Measurements from ENCODE around the gene CTRB1. TPM values are rescaled to one million over a fixed set of nuclear protein-coding genes. Genes with fewer than 3 reads are reported as not detected.

The CTRB1 gene
- total RNA-seq, 1 experiment from 2014 or later = not detected

DNA sequence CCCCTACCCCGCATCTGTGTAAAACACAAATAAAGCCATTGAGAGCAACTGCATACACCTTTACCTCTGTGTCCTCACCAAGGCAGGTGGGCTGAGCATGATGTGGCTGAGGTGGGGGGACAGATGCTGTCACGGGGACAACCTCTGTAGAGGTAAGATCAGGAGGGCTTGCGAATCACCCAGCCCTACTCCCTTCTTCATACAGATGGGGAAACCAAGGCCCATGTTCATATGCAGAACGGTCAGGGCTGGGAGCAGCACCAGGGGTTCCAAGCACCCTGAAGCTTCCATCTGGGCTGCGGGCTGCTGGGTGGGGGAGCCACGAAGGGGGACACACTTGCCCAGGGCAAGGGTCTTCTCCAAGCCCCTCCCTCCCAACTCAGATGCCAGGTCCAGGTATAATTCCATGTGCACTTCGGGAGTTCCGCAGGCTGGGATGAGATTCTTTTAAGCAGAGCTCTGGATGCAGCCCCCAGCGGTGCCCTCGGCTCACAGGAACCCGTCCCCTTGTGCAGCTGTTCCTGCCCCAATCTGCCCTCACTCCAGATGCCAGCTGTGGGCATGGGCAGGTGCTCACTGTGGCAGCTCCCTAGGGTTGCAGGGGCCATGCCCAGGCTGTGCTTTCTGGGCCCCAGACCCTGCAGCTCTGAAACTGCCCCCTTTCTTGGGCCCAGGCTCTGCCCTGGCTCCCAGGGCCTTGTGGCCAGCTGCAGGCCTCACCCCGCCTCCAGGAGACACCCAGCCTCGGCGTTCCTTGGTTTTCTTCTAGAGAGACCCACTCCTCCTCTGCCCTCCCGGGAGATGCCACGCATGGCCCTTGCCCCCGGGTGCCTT, 9.6 kb downstream of the CTRB1 start:
- Mint-ChIP-seq H3K36me3 (ENCODE audit: insufficient read depth, unreplicated experiment) (peaks cover 95% of the 10 kb centered on the region), H3K9me3 (ENCODE audit: unreplicated experiment) (no peaks in the 10 kb centered on the region), H3K27me3 (ENCODE audit: insufficient read depth, unreplicated experiment) (peaks cover 2% of the 10 kb centered on the region), H3K27ac (ENCODE audit: unreplicated experiment) (peak overlapping the region; percentile 17), H3K4me1 (ENCODE audit: low read depth, unreplicated experiment) (peaks cover 6% of the 10 kb centered on the region), H3K4me3 (ENCODE audit: unreplicated experiment) (no peak overlapping the region)
- POLR2A ChIA-PET = no interaction called here
- Histone ChIP-seq H3K36me3 (ENCODE audit: control insufficient read depth, insufficient read depth, low read length) (peaks cover 3% of the 10 kb centered on the region; the same call in 1 of the 2 replicates), H3K4me3 (ENCODE audit: low read depth, low read length) (no peak overlapping the region), H3K4me1 (no peaks in the 10 kb centered on the region), H3K9me3 (no peaks in the 10 kb centered on the region), H3K27me3 (replicated peaks; ENCODE audit: control insufficient read depth, insufficient read depth, low read length) (no peaks in the 10 kb centered on the region)
- TF ChIP-seq, protein P1, sequence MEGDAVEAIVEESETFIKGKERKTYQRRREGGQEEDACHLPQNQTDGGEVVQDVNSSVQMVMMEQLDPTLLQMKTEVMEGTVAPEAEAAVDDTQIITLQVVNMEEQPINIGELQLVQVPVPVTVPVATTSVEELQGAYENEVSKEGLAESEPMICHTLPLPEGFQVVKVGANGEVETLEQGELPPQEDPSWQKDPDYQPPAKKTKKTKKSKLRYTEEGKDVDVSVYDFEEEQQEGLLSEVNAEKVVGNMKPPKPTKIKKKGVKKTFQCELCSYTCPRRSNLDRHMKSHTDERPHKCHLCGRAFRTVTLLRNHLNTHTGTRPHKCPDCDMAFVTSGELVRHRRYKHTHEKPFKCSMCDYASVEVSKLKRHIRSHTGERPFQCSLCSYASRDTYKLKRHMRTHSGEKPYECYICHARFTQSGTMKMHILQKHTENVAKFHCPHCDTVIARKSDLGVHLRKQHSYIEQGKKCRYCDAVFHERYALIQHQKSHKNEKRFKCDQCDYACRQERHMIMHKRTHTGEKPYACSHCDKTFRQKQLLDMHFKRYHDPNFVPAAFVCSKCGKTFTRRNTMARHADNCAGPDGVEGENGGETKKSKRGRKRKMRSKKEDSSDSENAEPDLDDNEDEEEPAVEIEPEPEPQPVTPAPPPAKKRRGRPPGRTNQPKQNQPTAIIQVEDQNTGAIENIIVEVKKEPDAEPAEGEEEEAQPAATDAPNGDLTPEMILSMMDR (IDR thresholded peaks at IDR 0.05; ENCODE audit: insufficient read depth in 1 of 2, low read depth in 1 of 2, low read length in 1 of 2, severe bottlenecking in 1 of 2, unreplicated experiment in 1 of 2) = no peak
- no TSS peak for BruUV-seq (replicated peaks)
- intact Hi-C loops (cut with micrococcal nuclease; ENCODE audit: unreplicated experiment) = no loop called here
- CTCF ChIA-PET = interaction anchor here (0.6 to 1.9 kb wide), 2 partner anchors 29 to 243 kb away, joined by 5 to 8 read pairs; partner anchors contain the start of gene WDR59
- DNase-seq = no peak

DNA sequence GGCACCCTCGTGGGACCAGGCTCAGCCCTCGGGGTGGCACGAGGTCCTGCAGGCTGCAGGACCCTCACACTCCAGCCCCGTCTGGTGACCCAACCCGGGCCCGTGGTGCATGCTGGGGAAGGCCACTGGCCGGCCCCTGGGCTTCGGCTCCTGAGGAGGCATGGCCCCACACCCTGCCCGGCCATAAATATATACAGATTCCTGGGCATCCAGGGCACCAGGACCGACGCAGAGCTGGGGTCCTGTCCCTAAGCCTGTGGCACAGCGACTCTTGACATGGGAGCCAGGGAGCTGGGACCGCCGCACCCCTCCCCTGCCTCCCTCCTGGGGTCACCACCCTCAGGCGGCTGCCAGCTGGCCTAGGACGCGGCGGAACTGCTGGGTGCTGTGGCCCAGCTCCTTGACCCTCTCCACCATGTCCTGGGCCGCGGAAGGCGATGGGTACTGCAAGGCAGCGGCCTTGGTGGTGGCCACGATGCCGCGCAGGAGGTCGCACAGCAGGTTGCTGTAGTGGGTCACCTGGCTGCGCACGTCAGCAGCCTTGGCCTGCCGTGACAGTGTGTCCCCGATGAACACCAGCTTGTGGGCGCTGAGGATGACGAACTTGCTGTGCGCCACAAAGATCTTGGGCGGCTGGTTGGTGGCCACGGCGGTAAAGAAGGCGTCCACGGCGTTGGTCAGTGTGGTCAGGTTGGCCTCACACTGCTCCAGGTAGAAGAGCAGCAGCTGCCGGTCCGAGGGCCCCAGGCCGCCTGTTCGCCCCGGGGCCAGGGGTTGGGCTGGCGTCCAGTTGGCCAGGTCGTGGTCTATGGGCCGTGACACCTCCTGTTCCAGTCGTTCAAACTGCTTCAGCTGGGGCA, 10.6 kb downstream of the CTRB1 start:
- Mint-ChIP-seq H3K27ac (ENCODE audit: unreplicated experiment) (no peak overlapping the region), H3K9me3 (ENCODE audit: unreplicated experiment) (no peaks in the 10 kb centered on the region), H3K27me3 (ENCODE audit: insufficient read depth, unreplicated experiment) (peaks cover 2% of the 10 kb centered on the region), H3K4me1 (ENCODE audit: low read depth, unreplicated experiment) (peaks cover 13% of the 10 kb centered on the region), H3K36me3 (ENCODE audit: insufficient read depth, unreplicated experiment) (peaks cover 100% of the 10 kb centered on the region), H3K4me3 (ENCODE audit: unreplicated experiment) (no peak overlapping the region)
- H3K36me3 ChIP-seq (ENCODE audit: control insufficient read depth, insufficient read depth, low read length) = peaks cover 3% of the 10 kb centered on the region
- H3K4me1 ChIP-seq = no peaks in the 10 kb centered on the region
- intact Hi-C loops (cut with micrococcal nuclease; ENCODE audit: unreplicated experiment) = loop anchor here (5.0 kb wide), 1 partner anchor 32 kb away; no protein-coding TSS in a partner anchor
- TF ChIP-seq, protein P1 (IDR thresholded peaks at IDR 0.05; ENCODE audit: insufficient read depth in 1 of 2, low read depth in 1 of 2, low read length in 1 of 2, severe bottlenecking in 1 of 2, unreplicated experiment in 1 of 2) = no peak
- DNase-seq = no peak
- CTCF ChIA-PET = interaction anchor here (0.6 to 1.9 kb wide), 3 partner anchors 30 to 377 kb away, joined by 3 to 8 read pairs (median 3); no protein-coding TSS in a partner anchor
- no TSS peak for BruUV-seq (replicated peaks)
- no peaks in the 10 kb centered on the region for H3K9me3 ChIP-seq
- POLR2A ChIA-PET = no interaction called here
- H3K4me3 ChIP-seq (ENCODE audit: low read depth, low read length) = no peak overlapping the region
- no peaks in the 10 kb centered on the region for H3K27me3 ChIP-seq (replicated peaks; ENCODE audit: control insufficient read depth, insufficient read depth, low read length)

DNA sequence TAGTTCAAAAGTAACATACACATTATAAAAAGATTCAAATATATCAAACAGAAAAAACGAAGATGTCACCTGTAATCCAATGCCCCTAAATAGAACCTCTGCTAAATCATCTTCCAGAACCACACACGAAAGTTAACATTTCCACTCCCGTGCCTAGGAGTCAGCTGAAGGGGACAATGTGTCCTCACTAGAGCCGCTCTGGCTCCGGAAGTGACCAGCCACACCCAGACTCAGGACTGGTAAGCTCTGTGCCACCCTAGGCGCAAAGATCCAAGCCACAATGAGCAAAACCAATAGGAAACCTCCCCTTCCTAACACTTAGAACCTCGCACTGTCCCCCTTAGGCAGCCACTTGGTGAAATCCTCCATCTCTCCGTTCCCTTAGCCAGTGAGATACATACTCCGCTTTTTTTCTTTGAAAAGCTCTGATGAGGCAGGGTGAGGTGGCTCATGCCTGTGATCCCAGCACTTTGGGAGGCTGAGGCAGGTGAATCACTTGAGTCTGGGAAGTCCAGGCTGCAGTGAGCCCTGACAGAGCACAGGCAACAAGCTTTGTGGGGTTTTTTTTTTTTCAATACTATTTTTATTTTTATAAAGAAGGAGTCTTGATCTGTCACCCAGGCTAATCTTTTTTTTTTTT, 11.8 kb downstream of the CTRB1 start:
- Mint-ChIP-seq H3K4me1 (ENCODE audit: low read depth, unreplicated experiment) (peaks cover 13% of the 10 kb centered on the region), H3K4me3 (ENCODE audit: unreplicated experiment) (no peak overlapping the region), H3K27me3 (ENCODE audit: insufficient read depth, unreplicated experiment) (no peaks in the 10 kb centered on the region), H3K36me3 (ENCODE audit: insufficient read depth, unreplicated experiment) (peaks cover 100% of the 10 kb centered on the region), H3K9me3 (ENCODE audit: unreplicated experiment) (no peaks in the 10 kb centered on the region), H3K27ac (ENCODE audit: unreplicated experiment) (no peak overlapping the region)
- no peaks in the 10 kb centered on the region for H3K9me3 ChIP-seq
- ChIA-PET CTCF (interaction anchor here (0.6 kb wide), 1 partner anchor 376 kb away, joined by 3 read pairs; no protein-coding TSS in a partner anchor), POLR2A (interaction anchor here (0.7 kb wide), 1 partner anchor 151 kb away, joined by 6 read pairs; no protein-coding TSS in a partner anchor)
- TF ChIP-seq, protein P1 (IDR thresholded peaks at IDR 0.05; ENCODE audit: insufficient read depth in 1 of 2, low read depth in 1 of 2, low read length in 1 of 2, severe bottlenecking in 1 of 2, unreplicated experiment in 1 of 2) = no peak
- H3K4me3 ChIP-seq (ENCODE audit: low read depth, low read length) = no peak overlapping the region
- no TSS peak for BruUV-seq (replicated peaks)
- no peak for DNase-seq
- intact Hi-C loops (cut with micrococcal nuclease; ENCODE audit: unreplicated experiment) = loop anchor here (5.0 kb wide), 1 partner anchor 33 kb away; no protein-coding TSS in a partner anchor
- H3K27me3 ChIP-seq (replicated peaks; ENCODE audit: control insufficient read depth, insufficient read depth, low read length) = no peaks in the 10 kb centered on the region
- peaks cover 3% of the 10 kb centered on the region for H3K36me3 ChIP-seq (ENCODE audit: control insufficient read depth, insufficient read depth, low read length)
- no peaks in the 10 kb centered on the region for H3K4me1 ChIP-seq
